Ovary (tissue), 3 donors: ENCODE measurements around the gene CDC42SE2.

ENCODE experiments used
- CTCF ChIP-seq, 3 donors: fragments of 450-650 bp in 2 of 3; fragments of 200-600 bp in 1 of 3; IDR thresholded peaks; one replicate each; pipeline versions ENCODE4 v1.5.1 to v1.8.0; 2016 to 2022; ENCODE audit warnings: antibody characterized with exemption in 3 of 3, mild to moderate bottlenecking in 1 of 3
- EP300 ChIP-seq: sonication (generic); formaldehyde crosslinking; IDR thresholded peaks from one replicate; pipeline ENCODE4 v1.6.1; 2017; ENCODE audit warnings: antibody characterized with exemption
- POLR2A ChIP-seq: fragments of 450-650 bp; IDR thresholded peaks from one replicate; pipeline ENCODE4 v1.6.1; 2017; ENCODE audit warnings: antibody characterized with exemption, mild to moderate bottlenecking, moderate library complexity
- donor health status: DM: no; HTN: no; CAD: no.

- TF ChIP-seq CTCF (IDR thresholded peaks at IDR 0.05) (no peak), POLR2A (no peak), EP300 (no peak)
Observed at GRCh38 chr5:131329286-131329560, 65.4 kb downstream of the CDC42SE2 start.
